Brain microvascular endothelial cell (primary cell): ENCODE results near the gene DAAM1.

ENCODE experiments used
- DNase-seq: peaks from one replicate; pipeline ENCODE4 v3.0.0-alpha.2; 2020
- H3K27ac ChIP-seq: fragments of 250-450 bp; sonication (Bioruptor Pico); 2 replicates; pipeline ENCODE4 v1.5.1; 2020; ENCODE audit warnings: mild to moderate bottlenecking, moderate library complexity
- H3K27me3 ChIP-seq: fragments of 250-450 bp; sonication (Bioruptor Pico); replicated peaks from 2 replicates; pipeline ENCODE4 v1.5.1; 2020; ENCODE audit warnings: mild to moderate bottlenecking
- H3K36me3 ChIP-seq: fragments of 250-450 bp; sonication (Bioruptor Pico); replicated peaks from 2 replicates; pipeline ENCODE4 v1.5.1; 2020; ENCODE audit warnings: mild to moderate bottlenecking
- H3K4me3 ChIP-seq: 2 replicates; pipeline ENCODE4 v1.5.1; 2011; ENCODE audit warnings: low read depth, mild to moderate bottlenecking, control low read depth, low read length, moderate library complexity
- CTCF ChIP-seq: IDR thresholded peaks from 2 replicates; pipeline ENCODE4 v1.5.1; 2011; ENCODE audit warnings: low read depth, mild to moderate bottlenecking, moderate library complexity, low read length, control low read depth, inconsistent platforms; ENCODE audit errors: missing control alignments
- in situ Hi-C: cut with HindIII; loops from 2 replicates; pipeline ENCODE4 v1.10.0; 2017; ENCODE audit warnings: low sequenced_read_pairs, low pct_ligation_motif_present

The DAAM1 gene

GRCh38 chr14:59188461-59189090 lies at the start of gene DAAM1:
DAAM1 (plus strand) TSS chr14:59188667; CDS start chr14:59263478, 74,811 bp downstream.
- in situ Hi-C loops = no loop called here
- Histone ChIP-seq H3K27ac (peak within 1 kb of the TSS; percentile 43), H3K36me3 (no peaks in the 10 kb centered on the region), H3K27me3 (no peaks in the 10 kb centered on the region), H3K4me3 (peak within 1 kb of the TSS; percentile 90)
- TF ChIP-seq CTCF = no peak
- peak; percentile 99 for DNase-seq

GRCh38 chr14:59139324-59139723 lies 49.1 kb upstream of the DAAM1 start:
- no peak for DNase-seq
- Histone ChIP-seq H3K4me3 (no peak overlapping the region), H3K27me3 (no peaks in the 10 kb centered on the region), H3K36me3 (no peaks in the 10 kb centered on the region), H3K27ac (no peak overlapping the region)
- no peak for TF ChIP-seq CTCF
- in situ Hi-C loops = no loop called here

GRCh38 chr14:59140106-59140843 lies 48.2 kb upstream of the DAAM1 start:
- H3K4me3 ChIP-seq = no peak overlapping the region
- no peak for TF ChIP-seq CTCF
- no peaks in the 10 kb centered on the region for H3K27me3 ChIP-seq
- no peak for DNase-seq
- no peak overlapping the region for H3K27ac ChIP-seq
- H3K36me3 ChIP-seq = no peaks in the 10 kb centered on the region
- in situ Hi-C loops = no loop called here

- in situ Hi-C loops = no loop called here
- Histone ChIP-seq H3K27ac (no peak overlapping the region), H3K36me3 (no peaks in the 10 kb centered on the region), H3K4me3 (no peak overlapping the region), H3K27me3 (no peaks in the 10 kb centered on the region)
- no peak for DNase-seq
- no peak for TF ChIP-seq CTCF
Observed at GRCh38 chr14:59146484-59146883, 42.0 kb upstream of the DAAM1 start.

- H3K27me3 ChIP-seq = no peaks in the 10 kb centered on the region
- H3K36me3 ChIP-seq = no peaks in the 10 kb centered on the region
- in situ Hi-C loops = no loop called here
- TF ChIP-seq CTCF = no peak
- no peak overlapping the region for H3K4me3 ChIP-seq
- no peak for DNase-seq
- no peak overlapping the region for H3K27ac ChIP-seq
Observed at GRCh38 chr14:59147007-59147406, 41.5 kb upstream of the DAAM1 start.
